Endothelial cell of umbilical vein (primary cell): ENCODE measurements around the gene RIPOR3. TPM values are rescaled to one million over a fixed set of nuclear protein-coding genes. Genes with fewer than 3 reads are reported as not detected.

Source experiments
- BruUV-seq: library from RNA; stranded (reverse); fragments of 400-500 nt; replicated peaks from 2 replicates; lab custom pipeline; 2021; lab: Mats Ljungman, UMichigan
- CTCF ChIA-PET: fragments of 300-600, 350-600 bp; sonication (Branson Sonifier 250); formaldehyde crosslinking; loops from one replicate; lab custom pipeline; 2021; ENCODE audit warnings: antibody characterized with exemption, inconsistent platforms; lab: Charles Lee
- POLR2A ChIA-PET: fragments of 300-600, 350-600 bp; sonication (Branson Sonifier 250); formaldehyde crosslinking; loops from one replicate; lab custom pipeline; 2021; ENCODE audit warnings: antibody characterized with exemption, inconsistent platforms; lab: Charles Lee
- DNase-seq: peaks from one replicate; pipeline ENCODE4 v3.0.0-alpha.2; 2011; ENCODE audit warnings: low read depth, low spot score
- FAIRE-seq: peaks from 2 replicates; lab custom pipeline; 2011; peaks lifted over from hg19 to GRCh38; lab: Jason Lieb, UNC
- H2AFZ ChIP-seq: 2 replicates; pipeline ENCODE4 v1.6.0; 2012; ENCODE audit warnings: low read depth, low read length, control low read depth, inconsistent platforms
- H3K27ac ChIP-seq: 2 replicates; pipeline ENCODE4 v1.5.1; 2011; ENCODE audit warnings: low read depth, mild to moderate bottlenecking, control low read depth, low read length, moderate library complexity; ENCODE audit not compliant: insufficient read depth
- H3K27me3 ChIP-seq, 2 experiments: 2 replicates each; pipeline versions ENCODE4 v1.6.0 to v1.6.1; 2011; ENCODE audit warnings: low read length in 2 of 2, mixed read lengths in 1 of 2; ENCODE audit not compliant: control insufficient read depth in 2 of 2, insufficient read depth in 2 of 2
- H3K36me3 ChIP-seq, 2 experiments: 2 replicates in 1 of 2; 3 replicates in 1 of 2; pipeline ENCODE4 v1.5.1; 2011; ENCODE audit warnings: low read length in 2 of 2, mild to moderate bottlenecking in 1 of 2, moderate library complexity in 1 of 2; ENCODE audit not compliant: control insufficient read depth in 2 of 2, insufficient read depth in 2 of 2; ENCODE audit errors: extremely low read depth in 1 of 2
- H3K4me1 ChIP-seq: 3 replicates; pipeline ENCODE4 v1.5.1; 2011; ENCODE audit warnings: mild to moderate bottlenecking, low read length; ENCODE audit not compliant: control insufficient read depth, insufficient read depth; ENCODE audit errors: extremely low read depth
- H3K4me2 ChIP-seq: 2 replicates; pipeline ENCODE4 v1.6.1; 2011; ENCODE audit warnings: low read length, control low read depth, mixed read lengths; ENCODE audit not compliant: insufficient read depth
- H3K4me3 ChIP-seq, 3 experiments: fragments of 200-600 bp in 1 of 3; sonication (generic), shearing (Covaris generic) in 1 of 3; replicated peaks in 1 of 3; 2 replicates each; pipeline ENCODE4 v1.5.1; 2011 to 2016; ENCODE audit warnings: control low read depth in 3 of 3, low read length in 3 of 3, mild to moderate bottlenecking in 2 of 3, inconsistent platforms in 1 of 3, low read depth in 1 of 3, moderate library complexity in 1 of 3; ENCODE audit not compliant: insufficient read depth in 1 of 3
- H3K79me2 ChIP-seq: 2 replicates; pipeline ENCODE4 v1.6.0; 2012; ENCODE audit warnings: low read length, inconsistent platforms; ENCODE audit not compliant: control insufficient read depth, insufficient read depth
- H3K9ac ChIP-seq: replicated peaks from 2 replicates; pipeline ENCODE3; 2011; ENCODE audit warnings: low read length, control low read depth; ENCODE audit not compliant: insufficient read depth; ENCODE audit errors: extremely low read depth
- H3K9me1 ChIP-seq: replicated peaks from 3 replicates; pipeline ENCODE4 v1.6.0; 2011; ENCODE audit warnings: mild to moderate bottlenecking, low read length; ENCODE audit not compliant: control insufficient read depth, insufficient read depth; ENCODE audit errors: extremely low read depth
- H3K9me3 ChIP-seq: replicated peaks from 2 replicates; pipeline ENCODE4 v1.5.1; 2012; ENCODE audit warnings: low read length, inconsistent platforms; ENCODE audit not compliant: control insufficient read depth, insufficient read depth
- H4K20me1 ChIP-seq: replicated peaks from 2 replicates; pipeline ENCODE3; 2011; ENCODE audit warnings: mild to moderate bottlenecking, low read length; ENCODE audit not compliant: control insufficient read depth, insufficient read depth; ENCODE audit errors: extremely low read depth
- FOS ChIP-seq: IDR thresholded peaks from 2 replicates; pipeline ENCODE4 v1.6.1; 2011; ENCODE audit warnings: mild to moderate bottlenecking, low read length, moderate library complexity, borderline replicate concordance; ENCODE audit not compliant: insufficient read depth
- GATA2 ChIP-seq: IDR thresholded peaks from 2 replicates; pipeline ENCODE4 v1.7.0; 2011; ENCODE audit warnings: low read depth, mild to moderate bottlenecking, moderate library complexity, mixed read lengths, low read length; ENCODE audit not compliant: insufficient read length, insufficient read depth
- MYC ChIP-seq: IDR thresholded peaks from one replicate; pipeline ENCODE4 v1.6.1; 2011; ENCODE audit warnings: mild to moderate bottlenecking, low read depth, low read length
- dilution Hi-C: fragments of 300-500 bp; cut with MboI; formaldehyde crosslinking; loops from one replicate; pipeline ENCODE4 v1.15.0; 2019; ENCODE audit warnings: low sequenced_read_pairs; ENCODE audit not compliant: extremely low pct_ligation_motif_present
- intact Hi-C: fragments of 100-400 bp; cut with micrococcal nuclease; formaldehyde crosslinking; loops from one replicate; pipeline ENCODE4 v1.10.0; 2022
- microRNA counts: library from miRNA; unstranded; fragments of <30 nt; microRNA quantifications from one replicate; lab custom pipeline; 2016
- microRNA-seq: library from miRNA; unstranded; fragments of <30 nt; microRNA quantifications from one replicate; pipeline ENCODE4 v1.2.0, GENCODE V29; 2021; ENCODE audit warnings: borderline number of aligned reads, borderline replicate concordance
- polyA plus RNA-seq, 4 experiments: library from polyadenylated mRNA; depleted of rRNA in 3 of 4; stranded (reverse) in 3 of 4; unstranded in 1 of 4; fragments of >200 nt; gene quantifications; 2 replicates each; pipeline versions ENCODE4 v1.2.1 to v1.2.3, GENCODE V29; 2011 to 2012; ENCODE audit warnings: missing spikeins in 1 of 4
- small RNA-seq: library from RNA; depleted of rRNA; stranded (forward); fragments of <200 nt; gene quantifications from one replicate; pipeline ENCODE3, GENCODE V24; 2012; ENCODE audit warnings: low replicate concordance, low read depth; ENCODE audit not compliant: insufficient read depth, insufficient read length
- total RNA-seq: library from RNA; stranded (reverse); gene quantifications from 2 replicates; pipeline ENCODE4 v1.2.3, GENCODE V29; 2021

Gene RIPOR3
- total and polyA plus RNA-seq, 2 donors (not counting 3 experiments of a cell fraction or from before 2014, with no cell fraction given) = not detected

- H3K27ac ChIP-seq = no peak overlapping the region
These were observed 155.0 kb downstream of the RIPOR3 start for GRCh38 chr20:50536333-50536732.

More at GRCh38 chr20:50536333-50536732, 155.0 kb downstream of the RIPOR3 start:
- POLR2A ChIA-PET = interaction anchor here (1.3 kb wide), 1 partner anchor 26 kb away, joined by 3 read pairs; the partner anchor contains the start of gene PTPN1
- TF ChIP-seq MYC (no peak), FOS (no peak), GATA2 (no peak)
- no peaks in the 10 kb centered on the region for H3K36me3 ChIP-seq
- no peaks in the 10 kb centered on the region for H4K20me1 ChIP-seq
- no peak overlapping the region for H3K9ac ChIP-seq
- no peaks in the 10 kb centered on the region for H3K27me3 ChIP-seq
- H3K9me1 ChIP-seq = no peaks in the 10 kb centered on the region
- DNase-seq (no peak), FAIRE-seq (no peak)
- H3K4me1 ChIP-seq = peaks cover 28% of the 10 kb centered on the region
- CTCF ChIA-PET = interaction anchor here (1.5 to 12.9 kb wide), 2 partner anchors 11 to 22 kb away, joined by 4 to 99 read pairs; no protein-coding TSS in a partner anchor
- peaks cover 79% of the 10 kb centered on the region for H3K79me2 ChIP-seq
- no peaks in the 10 kb centered on the region for H3K9me3 ChIP-seq
- H3K4me3 ChIP-seq = no peak overlapping the region
- no TSS peak for BruUV-seq
- intact Hi-C loops (no loop called here), dilution Hi-C loops (no loop called here)
- no peak overlapping the region for H2AFZ ChIP-seq
- H3K4me2 ChIP-seq = no peak overlapping the region

MicroRNAs encoded within 50 kb of the gene (microRNA counts, 767-probe panel; counts per million panel counts)
- microRNA hsa-miR-645 (lab: Ali Mortazavi, UCI) = 723 counts per million, percentile 96 among the panel's probes with 10 or more counts

Small RNA genes within 50 kb of the gene (microRNA-seq; reads per million reads assigned to microRNA genes)
- gene MIR1302-5 (not detected), gene MIR645 (not detected)

Small RNA genes within 50 kb of the gene (small RNA-seq; reads per million reads assigned to genes)
- not detected for gene MIR1302-5
- gene MIR645 = not detected
- gene RF00019 = not detected

Other genes with a start within 250 kb of the RIPOR3 start
- 57.7 and 64.3 TPM in 2 replicates for gene PTPN1, start 181.2 kb downstream of the RIPOR3 start, total RNA-seq
- gene PTPN1, start 181.2 kb downstream of the RIPOR3 start, polyA plus RNA-seq = 38.9 and 41.1 TPM in 2 replicates
- gene PARD6B, start 40.0 kb upstream of the RIPOR3 start, total RNA-seq = 0.07 TPM in 1 of 2 replicates, not detected in the other
- gene PARD6B, start 40.0 kb upstream of the RIPOR3 start, polyA plus RNA-seq = 0.03 TPM in 1 of 2 replicates, not detected in the other
- 0.85 and 1.5 TPM in 2 replicates for gene BCAS4, start 103.5 kb upstream of the RIPOR3 start, total RNA-seq
- gene BCAS4, start 103.5 kb upstream of the RIPOR3 start, polyA plus RNA-seq = 1.0 and 1.2 TPM in 2 replicates
- 66.0 and 69.0 TPM in 2 replicates for gene ADNP, start 239.9 kb upstream of the RIPOR3 start, total RNA-seq
- 13.4 and 17.8 TPM in 2 replicates for gene ADNP, start 239.9 kb upstream of the RIPOR3 start, polyA plus RNA-seq